ENCODE results near the gene MCRIP1. TPM values are rescaled to one million over a fixed set of nuclear protein-coding genes. Genes with fewer than 3 reads are reported as not detected.
A peak's percentile ranks its signal among the peaks of the same experiment; 100 is the strongest.

Gene MCRIP1
- total and polyA plus RNA-seq, 2 of the 13 experiments (the other 11 are each of a cell fraction or from before 2014, with no cell fraction given): 79.7 to 84.9 TPM

GRCh38 chr17:81868674-81869220 is 35.7 kb upstream of the MCRIP1 start (continued):
- TF ChIP-seq ZNF761 (CRISPR knock-in tag; conservative IDR thresholded peaks at IDR 0.05) (no peak), ZNF557 (CRISPR knock-in tag; IDR thresholded peaks at IDR 0.05) (no peak), ZNF652 (CRISPR knock-in tag; IDR thresholded peaks at IDR 0.05; ENCODE audit: borderline replicate concordance, low read depth) (no peak), ATF5 (CRISPR knock-in tag; IDR thresholded peaks at IDR 0.05; ENCODE audit: low read depth) (0 out of 2 replicates have a peak, but pooled peaks have one; percentile 6), ZNF431 (CRISPR knock-in tag; IDR thresholded peaks at IDR 0.05; ENCODE audit: borderline replicate concordance, low read depth) (0 out of 2 replicates have a peak, but pooled peaks have one; percentile 22), KLF11 (CRISPR knock-in tag; IDR thresholded peaks at IDR 0.05) (no peak), HBP1 (CRISPR knock-in tag; IDR thresholded peaks at IDR 0.05; ENCODE audit: low read depth) (0 out of 2 replicates have a peak, but pooled peaks have one; percentile 10), ZNF468 (CRISPR knock-in tag; IDR thresholded peaks at IDR 0.05) (0 out of 2 replicates have a peak, but pooled peaks have one; percentile 80), SMC3 (IDR thresholded peaks at IDR 0.05; ENCODE audit: low read length) (no peak), IRF2 (CRISPR knock-in tag; IDR thresholded peaks at IDR 0.05) (no peak), SAFB2 (CRISPR knock-in tag; IDR thresholded peaks at IDR 0.05; ENCODE audit: borderline replicate concordance, low read depth) (no peak), ZNF550 (CRISPR knock-in tag; IDR thresholded peaks at IDR 0.05; ENCODE audit: borderline replicate concordance) (no peak), KDM5A (IDR thresholded peaks at IDR 0.05; ENCODE audit: borderline replicate concordance, low read length) (no peak), GPN1 (CRISPR knock-in tag; IDR thresholded peaks at IDR 0.05; ENCODE audit: borderline replicate concordance) (no peak), SRSF9 (IDR thresholded peaks at IDR 0.05; ENCODE audit: borderline replicate concordance, insufficient read depth, low read depth, low read length, poor library complexity, severe bottlenecking) (no peak), ZNF460 (CRISPR knock-in tag; IDR thresholded peaks at IDR 0.05; ENCODE audit: borderline replicate concordance) (peak; percentile 16; the same call in 1 of the 2 replicates), PRMT3 (CRISPR knock-in tag; IDR thresholded peaks at IDR 0.05; ENCODE audit: borderline replicate concordance, low read depth) (no peak), RBM39 (IDR thresholded peaks at IDR 0.05; ENCODE audit: low read depth, low read length, poor library complexity, severe bottlenecking) (peak; percentile 37), ZNF703 (CRISPR knock-in tag; IDR thresholded peaks at IDR 0.05; ENCODE audit: borderline replicate concordance) (0 out of 2 replicates have a peak, but pooled peaks have one; percentile 34)
